HG02642 (cell line): ENCODE data around the gene CRCP.
"Not testable (repeated sequence)": the region's sequence is repeated elsewhere in the genome, so short reads cannot be mapped to it uniquely, and the experiment has no call there.

Experiments used
- ATAC-seq: cut with Tn5 transposase; IDR thresholded peaks from one replicate; pipeline ENCODE4 v1.9.1; 2021; ENCODE audit warnings: mild to moderate bottlenecking; ENCODE audit not compliant: unreplicated experiment, poor library complexity

CRCP gene

DNA sequence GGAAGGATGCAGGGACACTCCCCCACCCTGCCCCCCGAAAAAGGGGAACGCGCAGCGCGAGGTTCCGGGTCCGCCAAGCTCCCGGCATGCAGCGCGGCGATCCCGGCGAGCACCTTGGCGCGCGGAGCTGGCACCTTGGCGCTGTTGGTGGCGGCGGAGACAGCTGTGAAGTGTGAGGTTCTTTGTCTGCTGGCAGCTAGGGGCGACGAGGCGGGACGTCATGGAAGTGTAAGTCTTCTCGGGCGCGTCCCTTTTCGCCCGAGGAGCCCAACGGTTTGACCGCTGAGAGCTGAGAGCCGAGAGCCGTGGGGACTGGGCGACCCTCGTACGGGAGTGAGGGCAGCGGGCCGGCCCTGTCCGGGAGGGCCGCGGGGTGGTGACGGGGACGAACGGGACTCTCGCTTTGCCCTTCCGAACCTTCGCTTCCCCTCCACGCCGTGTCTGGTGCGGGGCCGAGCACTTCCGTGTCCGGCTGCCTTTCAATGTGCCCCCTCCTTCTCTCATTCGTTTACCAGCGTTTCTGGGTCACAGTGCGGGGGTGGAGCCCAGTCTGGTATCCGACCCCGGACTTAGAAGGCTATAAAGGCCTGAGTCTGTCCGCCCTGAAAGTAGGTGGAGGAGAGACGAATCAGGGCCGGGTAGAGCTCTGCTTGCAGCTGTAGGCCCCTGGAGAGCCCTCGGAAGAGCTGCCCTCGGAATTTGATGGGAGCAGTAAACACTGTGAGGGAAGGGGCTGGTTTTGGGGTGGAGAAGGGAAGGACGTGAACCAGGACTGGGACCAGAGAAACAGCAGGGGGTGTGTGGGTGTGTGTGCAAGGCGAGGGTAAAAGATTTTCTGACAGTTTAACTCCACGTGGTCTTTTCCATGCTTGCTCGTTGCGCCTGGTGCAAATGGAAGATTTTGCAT is at the start of gene CRCP:
Gene CRCP, plus strand, starts transcription at position 105 of the 907 bp plus-strand sequence. Its CDS starts 116 bp downstream, at position 221.
- peak; percentile 88 for ATAC-seq

- no peak for ATAC-seq
Observed at GRCh38 chr7:66069732-66070131, 44.9 kb upstream of the CRCP start.

DNA sequence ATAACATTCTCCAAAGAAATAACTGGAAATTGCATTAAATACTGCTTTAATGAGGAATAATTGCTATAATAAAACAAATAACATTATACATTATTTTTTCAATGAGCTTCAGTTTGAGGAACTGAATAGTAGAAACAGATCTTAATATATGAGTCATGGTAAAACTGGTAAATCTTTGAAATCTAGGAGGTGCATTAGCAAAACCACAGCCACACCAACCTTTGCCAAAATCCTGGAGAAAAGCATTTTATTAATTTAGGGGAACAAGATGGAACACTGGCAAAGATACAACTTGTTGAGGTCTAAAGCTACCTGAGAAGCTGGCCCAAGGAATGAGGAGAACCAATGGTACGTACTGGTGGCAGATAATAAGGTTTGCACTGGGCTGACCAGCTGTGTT is 44.4 kb upstream of the CRCP start:
- ATAC-seq = no peak

DNA sequence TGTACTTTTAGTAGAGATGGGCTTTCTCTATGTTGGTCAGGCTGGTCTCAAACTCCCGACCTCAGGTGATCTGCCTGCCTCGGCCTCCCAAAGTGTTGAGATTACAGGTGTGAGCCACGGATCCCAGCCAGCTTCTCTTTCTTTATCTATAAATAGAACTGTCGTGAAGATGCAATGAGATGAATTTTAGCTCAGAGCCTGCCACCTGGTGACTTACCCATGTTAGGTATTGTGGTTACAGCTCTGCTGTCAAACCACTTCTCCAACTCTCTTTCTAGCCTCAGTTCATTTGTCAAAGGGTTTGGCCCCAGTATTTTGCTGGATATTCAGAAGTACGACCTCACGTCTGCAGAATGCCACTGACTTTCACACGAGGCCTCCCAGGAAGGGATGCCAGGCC is 42.4 kb upstream of the CRCP start:
- not testable (repeated sequence) for ATAC-seq

DNA sequence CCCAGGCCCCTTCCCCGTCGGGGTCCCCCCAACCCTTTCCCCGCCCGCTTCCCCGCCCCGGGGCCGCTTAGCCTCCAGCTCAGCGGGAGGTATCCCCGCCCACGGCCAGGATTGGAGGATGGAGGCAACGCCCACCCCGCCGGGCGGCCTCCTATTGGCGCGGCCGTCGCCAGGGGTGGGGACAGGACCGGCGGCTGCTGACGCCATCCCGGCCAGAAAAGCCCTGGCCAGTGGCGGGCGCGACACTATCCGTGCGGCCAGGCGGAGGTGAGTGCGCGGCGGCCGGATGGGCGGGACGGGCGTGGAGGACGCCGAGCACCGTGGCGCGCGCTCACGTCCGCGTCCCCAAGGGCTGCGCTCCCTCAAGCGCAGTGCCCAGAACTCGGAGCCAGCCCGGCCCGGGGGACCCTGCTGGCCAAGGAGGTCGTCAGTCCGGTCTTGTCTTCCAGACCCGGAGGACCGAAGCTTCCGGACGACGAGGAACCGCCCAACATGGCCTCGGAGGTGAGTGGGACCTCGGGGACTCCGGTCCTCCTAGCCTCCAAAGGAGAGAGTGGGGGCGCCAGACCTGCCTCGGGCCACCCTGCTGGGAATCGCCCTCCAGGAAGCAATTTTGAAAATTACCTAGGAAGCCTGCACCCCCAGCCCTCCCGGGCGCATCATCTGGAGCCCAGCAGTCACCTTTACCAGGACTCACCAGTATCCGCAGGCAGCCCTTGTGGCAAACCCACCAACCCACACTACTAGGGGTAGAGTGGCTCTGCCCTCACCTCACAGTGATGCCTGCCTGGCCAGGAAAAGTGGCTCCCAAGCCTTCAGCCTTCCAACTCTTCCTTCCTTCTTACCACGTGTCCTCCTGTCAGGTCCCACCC is 38.8 kb upstream of the CRCP start, which contains the start of gene ASL:
Gene ASL, plus strand, starts transcription at position 230 of the 872 bp plus-strand sequence. Its CDS starts 263 bp downstream, at position 493.
- ATAC-seq = peak; percentile 99

DNA sequence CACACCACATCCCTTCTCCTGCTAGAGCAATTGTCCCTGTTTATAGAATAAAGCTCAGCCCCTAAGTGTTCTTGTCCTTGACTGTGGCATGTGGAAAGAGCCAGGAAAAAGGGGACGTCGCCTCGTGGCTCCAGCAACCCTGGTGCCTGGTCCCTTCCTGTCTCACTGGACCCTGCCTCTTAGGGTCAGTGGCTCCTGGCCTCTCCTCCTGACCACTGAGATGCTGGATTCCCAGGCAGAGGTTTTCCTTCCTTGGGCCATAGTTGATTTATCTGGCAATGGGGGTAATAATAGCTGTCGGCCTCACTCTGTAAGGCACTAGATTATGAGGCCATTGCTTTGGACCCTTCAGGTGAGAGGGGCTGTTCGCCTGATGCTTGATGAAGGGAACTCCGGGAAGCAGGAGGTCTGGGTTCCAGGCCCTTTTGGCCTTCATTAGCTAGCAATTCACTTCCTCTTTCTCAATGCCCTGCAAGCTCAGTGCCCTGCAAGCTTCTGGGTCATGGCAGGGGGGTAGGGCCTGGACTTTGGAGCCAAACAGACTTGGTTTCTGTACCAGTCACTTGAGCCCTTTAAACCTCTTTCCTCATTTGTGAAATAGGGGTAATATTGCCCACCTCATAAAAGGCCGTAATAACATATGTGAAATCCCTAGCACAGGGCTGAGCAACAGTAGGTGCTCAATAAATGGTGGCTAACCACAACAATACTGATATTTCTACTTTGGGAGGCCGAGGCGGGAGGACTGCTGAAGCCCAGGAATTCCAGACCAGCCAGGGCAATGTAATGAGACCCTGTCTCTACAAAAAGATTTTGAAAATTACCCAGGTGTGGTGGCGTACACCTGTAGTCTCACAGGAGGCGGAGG is 38.0 kb upstream of the CRCP start:
- ATAC-seq = no peak

GRCh38 chr7:66078067-66078466 is 36.6 kb upstream of the CRCP start:
- ATAC-seq = no peak

DNA sequence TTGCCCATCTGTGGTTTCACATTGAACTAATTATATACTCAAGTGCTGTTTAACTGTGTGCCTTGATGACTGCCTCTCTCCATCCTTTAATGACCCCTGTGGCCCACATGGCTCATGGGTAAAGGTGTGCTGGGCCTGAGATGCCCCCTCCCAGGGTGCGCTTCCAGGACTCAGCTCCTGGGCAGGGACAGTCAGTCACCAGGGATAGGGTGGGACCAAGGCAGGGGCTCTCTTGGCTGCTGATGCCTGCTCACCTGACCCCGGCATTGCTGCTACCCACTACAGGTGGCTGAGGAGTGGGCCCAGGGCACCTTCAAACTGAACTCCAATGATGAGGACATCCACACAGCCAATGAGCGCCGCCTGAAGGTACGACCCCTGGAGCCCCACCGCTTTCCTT is 32.6 kb upstream of the CRCP start:
- no peak for ATAC-seq

GRCh38 chr7:66082886-66083415 is 31.7 kb upstream of the CRCP start:
- no peak for ATAC-seq

GRCh38 chr7:66083677-66084076 is 31.0 kb upstream of the CRCP start:
- ATAC-seq = no peak

GRCh38 chr7:66088861-66089838 is 25.5 kb upstream of the CRCP start:
- no peak for ATAC-seq

DNA sequence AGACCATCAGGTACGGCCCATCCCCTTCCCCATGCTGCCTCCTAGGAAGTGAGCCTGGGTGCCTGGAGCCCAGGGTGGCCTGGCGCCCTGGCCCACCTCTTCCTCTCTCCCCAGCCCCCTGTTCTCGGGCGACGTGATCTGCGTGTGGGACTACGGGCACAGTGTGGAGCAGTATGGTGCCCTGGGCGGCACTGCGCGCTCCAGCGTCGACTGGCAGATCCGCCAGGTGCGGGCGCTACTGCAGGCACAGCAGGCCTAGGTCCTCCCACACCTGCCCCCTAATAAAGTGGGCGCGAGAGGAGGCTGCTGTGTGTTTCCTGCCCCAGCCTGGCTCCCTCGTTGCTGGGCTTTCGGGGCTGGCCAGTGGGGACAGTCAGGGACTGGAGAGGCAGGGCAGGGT is 22.0 kb upstream of the CRCP start:
- ATAC-seq = no peak

DNA sequence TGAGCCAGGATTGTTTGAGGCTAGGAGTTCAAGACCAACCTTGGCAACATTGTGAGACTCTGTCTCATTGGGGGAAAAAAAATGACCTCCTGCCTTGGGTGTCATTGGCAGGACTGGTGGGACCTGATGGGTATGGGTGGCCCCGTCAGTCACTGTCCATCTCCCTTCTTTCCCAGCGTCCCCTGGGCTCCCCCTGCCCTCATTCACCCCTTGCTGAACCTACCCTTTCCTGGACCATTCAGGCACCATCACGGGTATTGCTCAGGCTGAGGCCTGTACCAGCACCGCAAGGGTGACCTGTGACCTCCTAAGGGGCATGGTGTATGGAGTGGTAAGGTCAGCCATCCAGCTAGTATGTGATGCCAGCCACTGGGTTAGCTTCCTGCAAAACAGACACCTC is 19.6 kb upstream of the CRCP start:
- ATAC-seq = no peak

GRCh38 chr7:66099232-66099550 is 15.5 kb upstream of the CRCP start:
- ATAC-seq = no peak

- ATAC-seq = peak; percentile 78
Observed at GRCh38 chr7:66099551-66100407, 14.9 kb upstream of the CRCP start.

DNA sequence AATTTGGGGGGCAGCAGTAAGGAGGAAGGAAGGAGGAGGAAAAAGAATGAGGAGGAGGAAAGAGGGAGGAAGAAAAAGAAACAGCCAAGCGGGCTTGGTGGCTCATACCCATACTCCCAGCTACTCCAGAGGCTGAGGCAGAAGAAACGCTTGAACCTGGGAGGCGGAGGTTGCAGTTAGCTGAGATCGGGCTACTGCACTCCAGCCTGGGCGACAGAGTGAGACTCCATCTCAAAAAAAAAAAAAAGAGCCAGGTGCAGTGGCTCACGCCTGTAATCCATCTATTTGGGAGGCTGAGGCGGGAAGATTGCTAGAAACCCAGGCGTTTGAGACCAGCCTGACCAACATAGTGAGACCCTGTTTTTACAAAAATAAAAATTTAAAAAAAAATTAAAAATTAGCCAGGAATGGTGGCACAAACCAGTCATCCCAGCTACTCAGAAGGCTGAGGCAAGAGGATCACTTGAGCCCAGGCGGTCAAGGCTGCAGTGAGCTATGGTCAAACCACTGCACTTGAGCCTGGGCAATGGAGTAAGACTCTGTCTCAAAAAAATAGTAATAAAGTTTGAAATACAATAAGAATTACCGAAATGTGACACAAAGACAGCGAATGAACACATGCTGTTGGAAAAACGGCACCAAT is 14.1 kb upstream of the CRCP start:
- ATAC-seq = peak; percentile 18

DNA sequence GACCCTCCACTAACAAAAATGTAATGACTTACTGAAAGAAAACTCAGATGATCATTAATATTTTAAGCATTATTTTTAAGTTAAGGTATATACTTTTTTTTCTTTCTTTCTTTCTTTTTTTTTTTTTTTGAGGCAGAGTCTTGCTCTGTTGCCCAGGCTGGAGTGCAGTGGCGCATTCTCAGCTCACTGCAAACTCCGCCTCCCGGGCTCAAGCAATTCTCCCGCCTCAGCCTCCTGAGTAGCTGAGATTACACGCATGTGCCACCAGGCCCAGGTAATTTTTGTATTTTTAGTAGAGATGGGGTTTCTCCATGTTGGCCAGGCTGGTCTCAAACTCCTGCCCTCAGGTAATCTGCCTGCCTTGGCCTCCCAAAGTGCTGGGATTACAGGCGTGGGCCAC is 12.5 kb upstream of the CRCP start:
- not testable (repeated sequence) for ATAC-seq
